K562 (cell line): Measurements from ENCODE around the gene PSMD2. TPM values are rescaled to one million over a fixed set of nuclear protein-coding genes. Genes with fewer than 3 reads are reported as not detected.

Experiments used
- BCOR ChIP-seq: fragments of 450-650 bp; IDR thresholded peaks from 2 replicates; pipeline ENCODE4 v1.6.1; 2016
- CBX1 ChIP-seq: sonication (generic); IDR thresholded peaks from 2 replicates; pipeline ENCODE4 v1.6.1; 2016; ENCODE audit warnings: antibody characterized with exemption, low read depth, mild to moderate bottlenecking
- CHCHD3 ChIP-seq: fragments of 250-450 bp; sonication (Bioruptor Pico); IDR thresholded peaks from 2 replicates; pipeline ENCODE4 v2.1.2; 2022; ENCODE audit warnings: mild to moderate bottlenecking
- CLOCK ChIP-seq: fragments of 250-450 bp; sonication (Bioruptor Pico); IDR thresholded peaks from 2 replicates; pipeline ENCODE4 v1.4.0; 2020; ENCODE audit warnings: mild to moderate bottlenecking, moderate library complexity, borderline replicate concordance
- GABPB2 ChIP-seq: fragments of 250-450 bp; sonication (Bioruptor Pico); conservative IDR thresholded peaks from 2 replicates; pipeline ENCODE4 v1.5.1; 2021; ENCODE audit warnings: mild to moderate bottlenecking
- MTA3 ChIP-seq: fragments of 450-650 bp; formaldehyde crosslinking; IDR thresholded peaks from 2 replicates; pipeline ENCODE4 v1.6.1; 2017; ENCODE audit warnings: mild to moderate bottlenecking, borderline replicate concordance
- MXI1 ChIP-seq: IDR thresholded peaks from 2 replicates; pipeline ENCODE4 v1.6.1; 2011; ENCODE audit warnings: low read depth, mild to moderate bottlenecking, improper control_type of control experiment, low read length
- NCOA1 ChIP-seq: fragments of 450-650 bp; IDR thresholded peaks from 2 replicates; pipeline ENCODE4 v1.6.1; 2016; ENCODE audit warnings: low read depth
- STAT5B ChIP-seq: fragments of 250-450 bp; sonication (Bioruptor Pico); IDR thresholded peaks from 2 replicates; pipeline ENCODE4 v1.8.0; 2021; ENCODE audit warnings: mild to moderate bottlenecking, inconsistent platforms
- TFAP4 ChIP-seq: sonication (generic); formaldehyde crosslinking; IDR thresholded peaks from 2 replicates; pipeline ENCODE4 v1.8.0; 2022; ENCODE audit warnings: missing genetic modification reagents, mild to moderate bottlenecking, moderate library complexity, borderline replicate concordance
- YY1 ChIP-seq, 3 experiments: IDR thresholded peaks; 2 replicates each; pipeline ENCODE4 v1.6.1; 2011; ENCODE audit warnings: low read length in 2 of 3, mild to moderate bottlenecking in 2 of 3, moderate library complexity in 2 of 3, borderline replicate concordance in 1 of 3, control low read depth in 1 of 3, low read depth in 1 of 3; ENCODE audit not compliant: insufficient read depth in 3 of 3, insufficient replicate concordance in 2 of 3, control insufficient read depth in 1 of 3, insufficient read length in 1 of 3; ENCODE audit errors: extremely low read depth in 1 of 3
- ZFP91 ChIP-seq: sonication (generic); formaldehyde crosslinking; IDR thresholded peaks from 2 replicates; pipeline ENCODE4 v1.8.0; 2022; ENCODE audit warnings: mild to moderate bottlenecking, missing genetic modification reagents
- ZNF224 ChIP-seq: sonication (generic); formaldehyde crosslinking; IDR thresholded peaks from 2 replicates; pipeline ENCODE4 v1.8.0; 2022; ENCODE audit warnings: mild to moderate bottlenecking, missing genetic modification reagents
- polyA plus RNA-seq, 8 experiments: library from polyadenylated mRNA; depleted of rRNA in 4 of 8; stranded (reverse) in 5 of 8; unstranded in 3 of 8; fragments of >200 nt; fragmentation: Nextera tagmentation in 2 of 8; fragmentation: Illumina TruSeq in 1 of 8; extraction: Ambion mirVana in 2 of 8; extraction: Trizol in 1 of 8; gene quantifications; 2 replicates each; pipeline versions ENCODE4 v1.2.1 to v1.2.3, GENCODE V29; 2011 to 2014; ENCODE audit warnings: inconsistent platforms in 1 of 8, missing spikeins in 1 of 8
- total RNA-seq, 7 experiments: library from RNA; depleted of rRNA in 6 of 7; stranded (reverse); fragments of >200 nt in 6 of 7; fragmentation: Illumina TruSeq in 2 of 7; extraction: Trizol in 2 of 7; gene quantifications; 2 replicates each; pipeline versions ENCODE4 v1.2.1 to v1.2.3, GENCODE V29; 2011 to 2021; ENCODE audit warnings: low replicate concordance in 1 of 7

Gene PSMD2
- total and polyA plus RNA-seq, 9 of the 15 experiments (the other 6 are each of a cell fraction or from before 2014, with no cell fraction given) = 152 to 484 (median 295) TPM

GRCh38 chr3:184291738-184292445 is 7.1 kb upstream of the PSMD2 start (continued):
- TF ChIP-seq YY1 (IDR thresholded peaks at IDR 0.05; ENCODE audit: borderline replicate concordance in 1 of 3, control insufficient read depth in 1 of 3, extremely low read depth in 1 of 3, insufficient read depth in 3 of 3, insufficient read length in 1 of 3, insufficient replicate concordance in 2 of 3, low read depth in 1 of 3, low read length in 2 of 3) (no peak), GABPB2 (no peak), CLOCK (no peak), CHCHD3 (CRISPR knock-in tag) (no peak), CBX1 (no peak), STAT5B (CRISPR knock-in tag) (no peak), MTA3 (no peak), NCOA1 (no peak), BCOR (no peak), ZFP91 (no peak), MXI1 (no peak), TFAP4 (CRISPR knock-in tag) (no peak), ZNF224 (CRISPR knock-in tag) (no peak)
